HUES48 (cell line): ENCODE data around the gene PPP2R5E.

ENCODE experiments used
- H3K27ac ChIP-seq: one replicate; pipeline ENCODE4 v1.7.0; 2013; ENCODE audit warnings: low read depth, low read length, inconsistent platforms
- H3K27me3 ChIP-seq: 2 replicates; pipeline ENCODE4 v1.6.1; 2013; ENCODE audit warnings: mild to moderate bottlenecking, low read length; ENCODE audit not compliant: control insufficient read depth, insufficient read depth
- H3K36me3 ChIP-seq: 2 replicates; pipeline ENCODE4 v1.6.1; 2013; ENCODE audit warnings: low read length; ENCODE audit not compliant: control insufficient read depth, insufficient read depth
- H3K4me1 ChIP-seq: 2 replicates; pipeline ENCODE4 v1.6.1; 2013; ENCODE audit warnings: mild to moderate bottlenecking, low read length; ENCODE audit not compliant: control insufficient read depth, insufficient read depth
- H3K4me3 ChIP-seq: 2 replicates; pipeline ENCODE4 v1.5.1; 2013; ENCODE audit warnings: mild to moderate bottlenecking, low read depth, low read length
- H3K9ac ChIP-seq: 2 replicates; pipeline ENCODE4 v1.6.1; 2013; ENCODE audit warnings: mild to moderate bottlenecking, low read depth, low read length, moderate library complexity
- H3K9me3 ChIP-seq: 2 replicates; pipeline ENCODE4 v1.6.1; 2013; ENCODE audit warnings: low read length; ENCODE audit not compliant: control insufficient read depth, insufficient read depth

The PPP2R5E gene

DNA sequence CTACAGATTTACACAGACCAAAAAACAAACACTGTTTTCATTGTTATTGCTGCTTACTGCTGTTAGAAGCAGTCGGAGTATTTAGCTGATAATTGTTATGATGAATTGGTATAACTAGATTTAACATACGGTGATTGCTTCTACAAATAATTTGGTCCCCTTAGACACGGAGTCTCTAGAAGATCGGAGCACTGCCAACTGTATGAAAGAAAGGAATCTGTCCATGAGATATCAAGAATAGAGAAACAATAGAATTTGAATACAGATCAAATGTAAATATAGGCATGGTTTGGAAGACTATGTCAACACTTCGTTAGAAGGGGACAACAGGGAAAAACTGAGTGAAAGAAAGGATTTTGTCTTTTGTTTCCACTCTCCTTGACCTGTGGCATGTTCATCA lies 110.9 kb downstream of the PPP2R5E start:
- H3K9ac ChIP-seq: no peak overlapping the region
- peaks cover 29% of the 10 kb centered on the region for H3K4me1 ChIP-seq
- H3K27me3 ChIP-seq: no peaks in the 10 kb centered on the region
- no peaks in the 10 kb centered on the region for H3K9me3 ChIP-seq
- no peaks in the 10 kb centered on the region for H3K36me3 ChIP-seq
- H3K27ac ChIP-seq: no peak overlapping the region
- no peak overlapping the region for H3K4me3 ChIP-seq

DNA sequence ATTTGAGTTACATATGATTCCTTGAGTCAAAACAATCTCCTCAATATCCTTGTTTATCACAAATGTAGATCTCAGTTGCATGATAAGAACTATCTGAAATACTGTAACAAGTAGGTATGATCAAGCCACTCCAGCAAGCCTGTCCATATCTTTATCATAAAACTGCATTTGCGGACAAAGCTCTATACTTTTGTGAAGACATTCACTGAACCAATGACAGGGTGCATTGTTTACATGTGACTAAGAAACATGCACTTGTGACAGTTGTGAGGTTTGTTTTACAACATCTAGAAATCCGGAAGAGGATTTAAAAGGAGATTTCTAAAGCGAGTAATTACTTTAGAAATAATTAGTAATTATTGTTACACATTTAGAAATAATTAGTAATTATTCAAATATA lies 111.7 kb downstream of the PPP2R5E start:
- no peaks in the 10 kb centered on the region for H3K27me3 ChIP-seq
- H3K27ac ChIP-seq: no peak overlapping the region
- no peak overlapping the region for H3K9ac ChIP-seq
- no peaks in the 10 kb centered on the region for H3K36me3 ChIP-seq
- no peak overlapping the region for H3K4me3 ChIP-seq
- no peaks in the 10 kb centered on the region for H3K9me3 ChIP-seq
- H3K4me1 ChIP-seq: peaks cover 27% of the 10 kb centered on the region

DNA sequence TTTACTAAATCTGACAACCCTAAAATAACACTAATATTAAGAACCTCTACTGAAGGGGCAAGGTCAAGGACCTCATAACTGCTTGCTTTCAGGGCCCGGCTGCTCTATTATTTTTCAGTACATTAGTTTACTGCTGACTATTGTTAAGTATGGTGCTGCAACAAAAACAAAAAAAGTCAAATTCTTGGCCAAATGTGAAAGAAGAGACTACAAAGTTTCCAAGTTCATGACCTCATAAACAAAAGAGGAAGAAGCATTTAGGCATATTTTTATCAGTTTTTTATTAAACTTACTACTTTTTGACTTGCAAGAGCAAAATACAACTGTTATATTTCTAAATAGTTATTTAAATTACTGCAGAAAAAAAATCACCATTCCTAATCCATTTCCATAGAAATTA lies 114.7 kb downstream of the PPP2R5E start:
- Histone ChIP-seq H3K27me3 (no peaks in the 10 kb centered on the region), H3K4me1 (peaks cover 13% of the 10 kb centered on the region), H3K36me3 (no peaks in the 10 kb centered on the region), H3K4me3 (no peak overlapping the region), H3K9ac (no peak overlapping the region), H3K27ac (no peak overlapping the region), H3K9me3 (no peaks in the 10 kb centered on the region)

DNA sequence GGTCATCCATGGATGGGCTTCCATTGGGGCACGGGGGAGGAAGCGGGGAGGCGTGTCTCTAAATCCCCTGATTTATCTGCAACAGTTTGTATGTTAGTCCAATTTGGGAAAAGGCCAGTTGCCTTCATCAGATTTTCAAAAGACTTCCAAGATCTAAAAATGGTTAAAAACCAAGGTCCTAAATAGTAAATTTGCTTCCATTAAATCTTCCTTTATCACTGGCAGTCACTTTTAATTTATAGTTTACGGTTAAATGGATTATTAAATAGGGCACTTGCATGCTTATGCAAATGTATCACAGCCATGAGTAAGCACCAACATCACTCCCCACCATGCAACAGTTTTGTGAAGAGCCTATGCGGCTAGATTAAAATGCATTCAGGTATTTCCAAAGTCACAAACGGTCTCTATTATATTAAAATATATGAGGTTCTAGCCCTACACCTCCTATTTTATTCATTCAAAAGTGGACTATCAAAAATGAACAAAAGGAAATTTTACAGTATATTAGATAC lies 116.3 kb downstream of the PPP2R5E start:
- Histone ChIP-seq H3K9ac (no peak overlapping the region), H3K9me3 (no peaks in the 10 kb centered on the region), H3K36me3 (peaks cover under 1% of the 10 kb centered on the region; the same call in 1 of the 2 replicates), H3K27ac (no peak overlapping the region), H3K27me3 (no peaks in the 10 kb centered on the region), H3K4me3 (no peak overlapping the region), H3K4me1 (no peaks in the 10 kb centered on the region)

DNA sequence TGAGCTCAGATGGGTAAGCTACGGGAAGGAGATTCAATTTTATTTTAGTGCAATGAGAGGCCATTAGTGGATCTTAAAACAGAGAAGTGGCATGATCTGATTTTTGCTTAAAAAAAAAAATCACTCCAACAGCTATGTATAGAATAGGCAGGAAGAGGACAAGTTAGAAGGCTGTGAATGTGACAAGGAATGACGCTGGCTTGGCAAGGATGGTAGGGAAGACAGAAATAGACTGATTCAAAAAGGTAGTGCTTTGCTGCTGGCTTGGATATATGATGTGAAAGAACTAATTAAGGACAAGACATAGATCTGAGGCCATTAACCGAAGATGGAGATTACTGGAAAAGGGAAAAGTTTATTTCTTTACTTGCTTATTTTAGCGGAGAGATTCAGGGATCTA lies 119.3 kb downstream of the PPP2R5E start:
- Histone ChIP-seq H3K4me3 (no peak overlapping the region), H3K9me3 (no peaks in the 10 kb centered on the region), H3K27ac (no peak overlapping the region), H3K27me3 (no peaks in the 10 kb centered on the region), H3K9ac (no peak overlapping the region), H3K36me3 (peaks cover 8% of the 10 kb centered on the region), H3K4me1 (no peaks in the 10 kb centered on the region)

DNA sequence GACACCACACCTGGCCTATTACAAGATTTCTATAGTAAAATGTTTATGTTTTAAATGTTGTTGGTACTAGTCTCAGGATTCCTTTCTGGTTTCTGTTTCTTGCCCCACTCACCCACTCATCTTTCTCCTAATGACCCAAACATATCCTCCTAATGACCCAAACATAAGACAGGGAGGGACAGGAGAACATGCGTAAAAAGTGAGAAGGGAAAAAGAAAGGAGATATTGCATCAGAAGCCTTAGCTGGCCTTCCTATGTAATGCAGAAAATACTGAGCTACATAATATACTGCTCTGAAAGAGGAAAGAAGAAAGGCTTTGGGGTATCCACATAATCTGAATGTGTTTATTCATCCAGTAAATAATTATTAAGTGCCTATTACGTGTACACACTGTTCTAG lies 119.8 kb downstream of the PPP2R5E start:
- Histone ChIP-seq H3K27me3 (no peaks in the 10 kb centered on the region), H3K9ac (no peak overlapping the region), H3K27ac (no peak overlapping the region), H3K4me3 (no peak overlapping the region), H3K36me3 (peaks cover 8% of the 10 kb centered on the region), H3K4me1 (no peaks in the 10 kb centered on the region), H3K9me3 (no peaks in the 10 kb centered on the region)

DNA sequence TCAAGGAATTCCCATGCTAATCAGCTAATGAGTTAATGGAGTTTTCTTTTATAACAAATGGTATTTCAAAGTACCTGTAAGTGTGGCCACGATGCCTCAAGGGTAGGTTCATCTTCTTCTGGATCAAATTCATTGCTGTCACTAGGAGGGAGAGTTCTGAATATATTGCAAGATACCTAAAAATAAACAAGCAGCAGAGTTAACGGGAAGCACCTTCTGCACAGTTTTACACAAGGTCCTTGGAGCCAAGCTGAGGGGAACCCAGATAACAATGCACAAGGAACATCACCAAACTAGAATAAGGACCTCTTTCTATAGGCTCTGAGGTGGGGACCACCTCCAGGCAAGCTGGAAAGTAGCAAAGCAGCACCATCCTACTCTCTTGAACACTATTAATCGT lies 121.3 kb downstream of the PPP2R5E start:
- Histone ChIP-seq H3K36me3 (peaks cover 8% of the 10 kb centered on the region), H3K9ac (no peak overlapping the region)

DNA sequence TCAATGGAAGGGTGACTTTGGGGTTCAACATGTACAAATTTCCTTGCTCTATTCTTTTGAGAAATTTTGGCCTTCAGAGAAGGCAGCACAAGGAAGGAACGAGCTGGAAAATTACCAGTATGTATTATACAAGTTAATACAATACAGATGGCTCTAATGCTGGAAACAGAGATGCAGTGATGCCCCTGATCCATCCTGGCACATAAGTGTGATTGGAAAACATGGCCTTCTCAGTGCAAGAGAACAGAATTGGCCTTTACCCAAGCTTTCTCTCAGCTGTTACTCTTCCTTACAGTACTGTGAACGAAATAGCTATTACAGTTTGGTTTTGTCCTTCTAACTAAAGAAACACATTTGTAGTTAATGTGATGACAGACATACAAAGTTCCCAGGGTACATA lies 122.0 kb downstream of the PPP2R5E start:
- Histone ChIP-seq H3K4me3 (no peak overlapping the region), H3K27ac (no peak overlapping the region), H3K9ac (no peak overlapping the region)

More for the DNA sequence above, 121.3 kb downstream of the PPP2R5E start:
- H3K4me3 ChIP-seq: no peak overlapping the region
- H3K4me1 ChIP-seq: no peaks in the 10 kb centered on the region
- H3K27me3 ChIP-seq: no peaks in the 10 kb centered on the region
- no peaks in the 10 kb centered on the region for H3K9me3 ChIP-seq
- no peak overlapping the region for H3K27ac ChIP-seq

DNA sequence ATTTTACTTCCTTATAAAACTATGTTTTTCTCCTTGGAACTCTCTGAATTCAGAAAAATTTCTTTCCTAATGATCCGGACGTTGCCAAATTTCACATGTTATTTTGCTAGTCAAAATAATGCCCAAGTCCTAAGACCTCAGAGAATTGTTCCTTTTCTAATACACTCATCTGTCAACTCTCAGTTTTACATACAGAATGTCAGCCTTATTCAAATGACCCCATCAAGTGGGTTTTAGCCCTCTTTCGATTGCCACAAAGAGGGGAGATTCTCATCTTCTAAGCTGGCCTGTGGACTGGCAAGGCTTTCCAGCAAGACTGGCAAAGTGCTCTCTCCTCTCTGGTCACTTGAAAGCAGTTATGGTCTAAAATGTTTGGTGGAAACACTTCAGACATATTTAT lies 125.2 kb downstream of the PPP2R5E start:
- H3K4me1 ChIP-seq: no peaks in the 10 kb centered on the region
- H3K9ac ChIP-seq: no peak overlapping the region
- H3K27ac ChIP-seq: no peak overlapping the region
- peaks cover 14% of the 10 kb centered on the region for H3K36me3 ChIP-seq
- no peaks in the 10 kb centered on the region for H3K27me3 ChIP-seq
- no peaks in the 10 kb centered on the region for H3K9me3 ChIP-seq
- no peak overlapping the region for H3K4me3 ChIP-seq

More for the DNA sequence above, 122.0 kb downstream of the PPP2R5E start:
- H3K27me3 ChIP-seq: no peaks in the 10 kb centered on the region
- peaks cover 8% of the 10 kb centered on the region for H3K36me3 ChIP-seq
- H3K4me1 ChIP-seq: no peaks in the 10 kb centered on the region
- no peaks in the 10 kb centered on the region for H3K9me3 ChIP-seq

DNA sequence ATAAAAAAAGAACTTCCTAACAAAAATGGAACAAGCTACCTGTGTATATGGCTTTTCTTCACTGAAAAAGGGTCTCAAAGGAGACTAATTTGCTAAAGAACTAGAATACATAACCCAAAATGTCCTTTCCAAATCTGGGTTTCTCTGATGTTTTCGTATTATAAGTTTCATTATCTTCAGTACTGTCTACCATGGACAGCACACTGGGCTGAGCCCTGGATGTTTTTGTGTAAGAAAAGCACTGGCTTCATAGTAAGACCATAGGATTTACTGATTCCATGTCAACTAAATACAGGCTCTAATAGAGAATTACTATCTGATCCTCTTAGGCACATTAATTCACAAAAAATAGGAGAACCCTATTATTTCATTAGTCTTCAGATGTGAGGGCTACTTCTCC lies 130.2 kb downstream of the PPP2R5E start:
- peaks cover 6% of the 10 kb centered on the region for H3K36me3 ChIP-seq
- H3K4me1 ChIP-seq: no peaks in the 10 kb centered on the region
- H3K27ac ChIP-seq: no peak overlapping the region
- H3K9ac ChIP-seq: no peak overlapping the region
- no peaks in the 10 kb centered on the region for H3K27me3 ChIP-seq
- H3K4me3 ChIP-seq: no peak overlapping the region
- no peaks in the 10 kb centered on the region for H3K9me3 ChIP-seq

DNA sequence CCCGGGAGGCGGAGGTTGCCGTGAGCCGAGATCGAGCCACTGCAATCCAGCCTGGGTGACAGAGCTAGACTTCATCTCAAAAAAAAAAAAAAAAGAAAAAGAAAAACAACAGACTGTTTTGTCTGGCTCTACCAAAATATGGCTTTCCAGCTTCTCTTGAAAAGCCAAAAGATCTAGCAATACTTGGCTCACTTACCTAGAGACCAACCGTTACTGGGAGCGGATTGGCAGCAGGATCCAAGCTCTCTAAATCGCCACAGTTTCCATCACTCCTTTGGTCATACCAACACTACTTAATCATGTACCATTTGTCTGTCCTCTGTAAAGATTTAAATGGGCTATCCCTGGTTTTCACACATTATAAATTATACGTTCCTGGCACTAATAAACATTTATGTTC lies 136.8 kb downstream of the PPP2R5E start:
- peaks cover 18% of the 10 kb centered on the region for H3K4me1 ChIP-seq
- no peaks in the 10 kb centered on the region for H3K9me3 ChIP-seq
- H3K4me3 ChIP-seq: no peak overlapping the region
- no peaks in the 10 kb centered on the region for H3K27me3 ChIP-seq
- H3K27ac ChIP-seq: no peak overlapping the region
- no peaks in the 10 kb centered on the region for H3K36me3 ChIP-seq
- H3K9ac ChIP-seq: no peak overlapping the region

DNA sequence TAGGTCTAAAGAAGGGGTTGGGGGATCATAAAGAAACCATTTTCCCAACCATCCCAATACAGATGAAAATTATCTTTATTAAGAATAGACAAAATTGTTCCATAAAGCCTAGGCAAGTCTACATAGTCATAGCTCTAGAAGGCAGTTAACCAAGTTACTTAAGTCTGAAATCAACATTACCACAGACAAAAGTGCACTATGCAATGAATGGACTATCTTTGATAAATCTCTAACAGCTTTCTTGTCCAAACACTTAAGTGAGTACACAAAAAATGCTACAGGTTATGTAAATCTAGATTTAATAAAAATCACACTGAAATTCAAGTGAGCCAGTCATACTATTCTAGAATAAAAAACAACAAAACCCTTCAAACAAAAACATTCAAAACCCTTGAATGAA lies 137.5 kb downstream of the PPP2R5E start:
- Histone ChIP-seq H3K9ac (0 out of 2 replicates have a peak overlapping the region, but pooled peaks have one; percentile 4), H3K27me3 (no peaks in the 10 kb centered on the region), H3K27ac (peak overlapping the region; percentile 43), H3K36me3 (no peaks in the 10 kb centered on the region), H3K4me1 (peaks cover 18% of the 10 kb centered on the region), H3K9me3 (no peaks in the 10 kb centered on the region), H3K4me3 (no peak overlapping the region)
